Endodermal cell (in vitro differentiated cells): Measurements from ENCODE around the gene CAPNS2. TPM values are rescaled to one million over a fixed set of nuclear protein-coding genes. Genes with fewer than 3 reads are reported as not detected.
A peak's percentile ranks its signal among the peaks of the same experiment; 100 is the strongest.
"Not testable (repeated sequence)": the region's sequence is repeated elsewhere in the genome, so short reads cannot be mapped to it uniquely, and the experiment has no call there.

Experiments used
- DNase-seq: peaks from one replicate; pipeline ENCODE4 v3.0.0-alpha.2; 2017
- H3K27ac ChIP-seq: 2 replicates; pipeline ENCODE4 v1.5.1; 2013; ENCODE audit warnings: mild to moderate bottlenecking, low read depth, low read length, moderate library complexity
- H3K27me3 ChIP-seq: 2 replicates; pipeline ENCODE4 v1.6.1; 2013; ENCODE audit warnings: mild to moderate bottlenecking, low read length, moderate library complexity; ENCODE audit not compliant: insufficient read depth, control insufficient read depth, poor library complexity, severe bottlenecking
- H3K36me3 ChIP-seq: 2 replicates; pipeline ENCODE4 v1.7.0; 2013; ENCODE audit warnings: mild to moderate bottlenecking, low read length, moderate library complexity; ENCODE audit not compliant: control insufficient read depth, insufficient read depth
- H3K4me1 ChIP-seq: one replicate; pipeline ENCODE4 v1.7.0; 2013; ENCODE audit warnings: low read length; ENCODE audit not compliant: control insufficient read depth, insufficient read depth
- H3K4me3 ChIP-seq: 2 replicates; pipeline ENCODE4 v1.5.1; 2013; ENCODE audit warnings: mild to moderate bottlenecking, low read length, moderate library complexity
- H3K9ac ChIP-seq: 2 replicates; pipeline ENCODE4 v1.6.1; 2013; ENCODE audit warnings: mild to moderate bottlenecking, low read length, moderate library complexity; ENCODE audit not compliant: poor library complexity, severe bottlenecking; ENCODE audit errors: extremely low read depth
- H3K9me3 ChIP-seq: 2 replicates; pipeline ENCODE4 v1.6.1; 2013; ENCODE audit warnings: mild to moderate bottlenecking, low read length, moderate library complexity; ENCODE audit not compliant: control insufficient read depth
- H3K27ac Mint-ChIP-seq: 2 replicates; pipeline ENCODE4 v1.8.0; 2020; ENCODE audit warnings: mixed read lengths
- H3K27me3 Mint-ChIP-seq: 2 replicates; pipeline ENCODE4 v1.8.0; 2021; ENCODE audit warnings: mild to moderate bottlenecking, mixed read lengths; ENCODE audit not compliant: insufficient read depth
- H3K36me3 Mint-ChIP-seq: 2 replicates; pipeline ENCODE4 v1.8.0; 2020; ENCODE audit warnings: low read depth, mixed read lengths
- H3K4me1 Mint-ChIP-seq: 2 replicates; pipeline ENCODE4 v1.8.0; 2020; ENCODE audit warnings: mixed read lengths
- H3K4me3 Mint-ChIP-seq: 2 replicates; pipeline ENCODE4 v1.8.0; 2020; ENCODE audit warnings: mild to moderate bottlenecking, moderate library complexity, mixed read lengths
- H3K9me3 Mint-ChIP-seq: 2 replicates; pipeline ENCODE4 v1.8.0; 2020; ENCODE audit warnings: mild to moderate bottlenecking, mixed read lengths
- WGBS, 2 experiments: methylation state at CpG; one replicate each; pipeline versions ENCODE4 v1.1.5 to v1.1.7; 2013; ENCODE audit warnings: missing lambda C conversion rate in 2 of 2, mixed read lengths in 1 of 2; ENCODE audit not compliant: insufficient coverage in 1 of 2, insufficient read length in 1 of 2; 5-methylcytosine and 5-hydroxymethylcytosine counted together
- total RNA-seq, 2 donors: library from RNA; stranded (reverse); fragmentation: NEBNext Ultra II Directional in 1 of 2; extraction: Animal tissue kit (Norgen Biotek cat#: 25700) in 1 of 2; gene quantifications; 2 replicates in 1 of 2; 3 replicates in 1 of 2; pipeline ENCODE4 v1.2.1, GENCODE V29; 2021
- TF ChIP-seq, protein P1 (sequence below): fragments of 200-600 bp; sonication (generic); conservative IDR thresholded peaks from 2 replicates; pipeline ENCODE4 v1.5.0; 2021; ENCODE audit warnings: antibody characterized with exemption, mild to moderate bottlenecking

CAPNS2 gene
- total RNA-seq, 2 donors from 2014 or later = 0.26 to 0.35 TPM

DNA sequence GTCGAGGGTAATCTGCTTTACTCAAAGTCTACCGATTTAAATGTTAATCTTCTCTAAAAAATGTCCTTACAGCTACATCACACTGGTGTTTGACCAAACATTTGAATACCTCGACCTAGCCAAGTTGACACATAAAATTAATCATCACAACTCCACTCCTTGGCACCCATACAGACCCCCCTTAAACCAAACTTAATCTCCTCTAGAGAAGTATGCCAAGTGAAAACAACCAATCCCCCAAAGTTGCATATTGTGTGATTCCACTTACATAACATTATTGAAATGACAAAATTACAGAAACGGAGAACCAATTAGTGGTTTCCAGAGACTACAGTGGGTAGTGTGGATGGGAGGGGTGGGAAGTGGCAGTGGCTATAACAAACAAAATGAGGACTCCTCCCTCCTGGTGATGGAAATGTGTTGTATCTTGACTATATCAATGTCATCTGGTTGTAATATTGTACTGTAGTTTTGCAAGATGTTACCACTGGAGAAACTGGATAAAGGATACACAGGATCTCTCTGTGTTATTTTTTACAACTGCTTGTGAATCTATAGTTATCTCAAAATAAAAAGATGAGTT lies 39.4 kb downstream of the CAPNS2 start:
- TF ChIP-seq, protein P1, sequence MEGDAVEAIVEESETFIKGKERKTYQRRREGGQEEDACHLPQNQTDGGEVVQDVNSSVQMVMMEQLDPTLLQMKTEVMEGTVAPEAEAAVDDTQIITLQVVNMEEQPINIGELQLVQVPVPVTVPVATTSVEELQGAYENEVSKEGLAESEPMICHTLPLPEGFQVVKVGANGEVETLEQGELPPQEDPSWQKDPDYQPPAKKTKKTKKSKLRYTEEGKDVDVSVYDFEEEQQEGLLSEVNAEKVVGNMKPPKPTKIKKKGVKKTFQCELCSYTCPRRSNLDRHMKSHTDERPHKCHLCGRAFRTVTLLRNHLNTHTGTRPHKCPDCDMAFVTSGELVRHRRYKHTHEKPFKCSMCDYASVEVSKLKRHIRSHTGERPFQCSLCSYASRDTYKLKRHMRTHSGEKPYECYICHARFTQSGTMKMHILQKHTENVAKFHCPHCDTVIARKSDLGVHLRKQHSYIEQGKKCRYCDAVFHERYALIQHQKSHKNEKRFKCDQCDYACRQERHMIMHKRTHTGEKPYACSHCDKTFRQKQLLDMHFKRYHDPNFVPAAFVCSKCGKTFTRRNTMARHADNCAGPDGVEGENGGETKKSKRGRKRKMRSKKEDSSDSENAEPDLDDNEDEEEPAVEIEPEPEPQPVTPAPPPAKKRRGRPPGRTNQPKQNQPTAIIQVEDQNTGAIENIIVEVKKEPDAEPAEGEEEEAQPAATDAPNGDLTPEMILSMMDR = no peak
- Mint-ChIP-seq H3K36me3 (no peaks in the 10 kb centered on the region), H3K27ac (no peak overlapping the region), H3K9me3 (peaks cover 9% of the 10 kb centered on the region), H3K4me3 (no peak overlapping the region), H3K27me3 (no peaks in the 10 kb centered on the region), H3K4me1 (no peaks in the 10 kb centered on the region)
- no peak overlapping the region for H3K4me3 ChIP-seq
- H3K27me3 ChIP-seq = no peaks in the 10 kb centered on the region
- no peaks in the 10 kb centered on the region for H3K36me3 ChIP-seq
- H3K4me1 ChIP-seq = no peaks in the 10 kb centered on the region
- H3K9ac ChIP-seq = no peak overlapping the region
- H3K27ac ChIP-seq = no peak overlapping the region
- WGBS, 2 experiments = 84 to 87% methylated on average over 3 to 4 of the region's 4 CpGs
- DNase-seq = no peak
- H3K9me3 ChIP-seq = no peaks in the 10 kb centered on the region

DNA sequence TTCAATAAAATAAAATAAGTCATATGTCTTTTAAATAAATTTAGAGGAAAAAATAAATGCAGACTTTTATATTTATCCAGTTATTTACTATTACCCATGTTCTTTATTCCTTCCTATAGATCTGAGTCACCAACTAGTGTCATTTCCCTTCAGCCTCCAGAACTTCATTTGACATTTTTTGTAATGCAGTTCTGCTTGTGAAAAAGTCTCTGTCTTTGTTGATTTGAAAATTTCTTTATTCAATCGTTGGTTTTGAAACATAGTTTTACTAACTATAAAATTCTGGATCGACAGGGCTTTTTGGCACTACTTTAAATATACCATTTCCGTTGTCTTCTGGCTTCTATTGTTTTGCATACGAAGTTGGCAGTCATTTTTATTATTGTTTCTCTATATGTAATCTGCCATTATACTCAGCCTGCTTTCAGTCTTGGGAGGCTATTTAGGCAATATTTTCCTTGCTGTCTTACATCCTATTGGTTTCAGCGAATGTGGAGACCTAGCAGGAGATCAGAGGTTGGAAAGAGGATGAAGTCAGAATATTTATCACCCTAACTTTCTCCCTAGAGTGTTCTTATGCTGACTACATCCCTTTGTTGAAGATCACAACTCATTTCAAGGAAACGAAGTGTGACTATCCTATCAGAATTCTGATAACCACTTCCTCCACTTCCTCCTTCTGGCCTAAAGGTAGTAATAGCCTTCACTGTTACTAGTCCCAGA lies 47.3 kb downstream of the CAPNS2 start:
- no peak overlapping the region for H3K9ac ChIP-seq
- H3K36me3 Mint-ChIP-seq = peaks cover 5% of the 10 kb centered on the region
- H3K4me1 Mint-ChIP-seq = peaks cover 6% of the 10 kb centered on the region
- H3K9me3 ChIP-seq = peaks cover 10% of the 10 kb centered on the region
- DNase-seq = no peak
- H3K4me1 ChIP-seq = no peaks in the 10 kb centered on the region
- no peaks in the 10 kb centered on the region for H3K27me3 ChIP-seq
- H3K36me3 ChIP-seq = no peaks in the 10 kb centered on the region
- H3K4me3 ChIP-seq = peak overlapping the region; percentile 2
- TF ChIP-seq, protein P1 = no peak
- no peak overlapping the region for H3K27ac Mint-ChIP-seq
- peaks cover 1% of the 10 kb centered on the region for H3K27me3 Mint-ChIP-seq
- no peak overlapping the region for H3K4me3 Mint-ChIP-seq
- H3K9me3 Mint-ChIP-seq = peaks cover 30% of the 10 kb centered on the region
- no peak overlapping the region for H3K27ac ChIP-seq
- WGBS, 2 experiments = 84 to 94% methylated on average over 3 to 6 of the region's 6 CpGs

DNA sequence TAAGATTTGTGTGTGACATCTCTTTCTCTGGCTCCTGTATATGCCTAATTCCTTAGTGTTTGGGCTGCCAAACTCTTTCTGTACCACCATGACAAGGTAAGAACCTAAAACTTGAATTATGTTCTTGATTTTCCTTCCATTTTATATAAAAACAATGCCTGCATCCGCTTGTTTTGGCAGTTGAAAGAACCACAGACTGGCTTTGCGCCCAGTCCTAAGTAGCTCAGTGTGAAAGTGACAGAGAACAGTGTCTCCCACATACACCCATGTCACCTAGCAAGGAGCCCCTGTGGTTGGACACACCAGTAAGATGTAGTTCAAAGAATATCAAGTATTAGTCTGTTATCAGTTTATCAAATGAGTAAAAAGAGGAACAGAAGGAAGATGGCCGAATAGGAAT lies 48.6 kb downstream of the CAPNS2 start:
- WGBS, 2 experiments = 92 to 95% methylated on average over 2 to 3 of the region's 3 CpGs
- DNase-seq = no peak
- peaks cover 28% of the 10 kb centered on the region for H3K9me3 Mint-ChIP-seq
- no peak overlapping the region for H3K27ac Mint-ChIP-seq
- Histone ChIP-seq H3K4me3 (peak overlapping the region; percentile 1), H3K4me1 (no peaks in the 10 kb centered on the region), H3K27ac (no peak overlapping the region), H3K9me3 (peaks cover 10% of the 10 kb centered on the region), H3K27me3 (no peaks in the 10 kb centered on the region), H3K9ac (no peak overlapping the region), H3K36me3 (no peaks in the 10 kb centered on the region)
- H3K36me3 Mint-ChIP-seq = peaks cover 7% of the 10 kb centered on the region
- H3K27me3 Mint-ChIP-seq = peaks cover 6% of the 10 kb centered on the region
- H3K4me3 Mint-ChIP-seq = no peak overlapping the region
- TF ChIP-seq, protein P1 = no peak
- H3K4me1 Mint-ChIP-seq = peaks cover 6% of the 10 kb centered on the region

DNA sequence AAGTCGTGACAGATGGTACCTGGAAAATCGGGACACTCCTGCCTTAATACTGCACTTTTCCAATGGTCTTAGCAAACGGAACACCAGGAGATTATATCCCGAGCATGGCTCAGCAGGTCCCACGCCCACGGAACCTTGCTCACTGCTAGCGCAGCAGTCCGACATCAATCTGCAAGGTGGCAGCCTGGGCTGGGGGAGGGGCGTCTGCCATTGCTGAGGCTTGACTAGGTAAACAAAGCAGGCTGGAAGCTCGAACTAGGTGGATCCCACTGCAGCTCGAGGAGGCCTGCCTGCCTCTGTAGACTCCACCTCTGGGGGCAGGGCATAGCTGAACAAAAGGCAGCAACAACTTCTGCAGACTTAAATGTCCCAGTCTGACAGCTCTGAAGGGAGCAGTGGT lies 49.2 kb downstream of the CAPNS2 start:
- H3K4me3 Mint-ChIP-seq, H3K27ac ChIP-seq, DNase-seq, H3K9ac ChIP-seq, H3K36me3 ChIP-seq, H3K4me1 ChIP-seq, H3K4me1 Mint-ChIP-seq, H3K27ac Mint-ChIP-seq, H3K27me3 ChIP-seq, H3K27me3 Mint-ChIP-seq: not testable (repeated sequence)
- Histone ChIP-seq H3K9me3 (peaks cover 10% of the 10 kb centered on the region), H3K4me3 (peak overlapping the region; percentile 1)
- 89 to 93% methylated on average over 4 to 11 of the region's 11 CpGs for WGBS, 2 experiments
- Mint-ChIP-seq H3K9me3 (peaks cover 33% of the 10 kb centered on the region), H3K36me3 (peaks cover 10% of the 10 kb centered on the region)
